Esophagus muscularis mucosa (tissue), 4 donors: Measurements from ENCODE around the gene SLCO1B1. TPM values are rescaled to one million over a fixed set of nuclear protein-coding genes. Genes with fewer than 3 reads are reported as not detected.
"Not testable (repeated sequence)": the region's sequence is repeated elsewhere in the genome, so short reads cannot be mapped to it uniquely, and the experiment has no call there.

Experiments used
- DNase-seq: peaks from one replicate; pipeline ENCODE4 v3.0.0-alpha.2; 2017; ENCODE audit errors: extremely low spot score
- H3K27ac ChIP-seq, 4 donors: fragments of 200-600 bp; sonication (generic); replicated peaks in 1 of 4; 1 replicate in 3 of 4; 2 replicates in 1 of 4; pipeline ENCODE4 v1.5.1; 2016 to 2019; ENCODE audit warnings: mild to moderate bottlenecking in 1 of 4
- H3K27me3 ChIP-seq, 4 donors: fragments of 200-600 bp; sonication (generic); one replicate each; pipeline versions ENCODE4 v1.5.1 to v1.6.0; 2016 to 2019
- H3K36me3 ChIP-seq, 4 donors: fragments of 200-600 bp; sonication (generic); one replicate each; pipeline ENCODE4 v1.5.1; 2016 to 2019
- H3K4me1 ChIP-seq, 4 donors: fragments of 200-600 bp; sonication (generic); one replicate each; pipeline ENCODE4 v1.5.1; 2016 to 2019
- H3K4me3 ChIP-seq, 4 donors: fragments of 200-600 bp; sonication (generic); 1 replicate in 2 of 4; 2 replicates in 2 of 4; pipeline ENCODE4 v1.5.1; 2016 to 2019; ENCODE audit warnings: mild to moderate bottlenecking in 4 of 4, moderate library complexity in 1 of 4
- H3K9me3 ChIP-seq, 4 donors: fragments of 200-600 bp; sonication (generic); 1 replicate in 3 of 4; 2 replicates in 1 of 4; pipeline ENCODE4 v1.5.1; 2016 to 2019
- CTCF ChIP-seq, 3 experiments: fragments of 200-600 bp in 2 of 3; fragments of 450-650 bp in 1 of 3; sonication (generic) in 2 of 3; IDR thresholded peaks; one replicate each; pipeline ENCODE4 v1.5.1; 2017 to 2019; ENCODE audit warnings: antibody characterized with exemption in 3 of 3, mild to moderate bottlenecking in 2 of 3, moderate library complexity in 1 of 3
- EP300 ChIP-seq: sonication (generic); formaldehyde crosslinking; IDR thresholded peaks from one replicate; pipeline ENCODE4 v1.6.1; 2017; ENCODE audit warnings: antibody characterized with exemption
- POLR2A ChIP-seq: fragments of 450-650 bp; IDR thresholded peaks from one replicate; pipeline ENCODE4 v1.6.1; 2017; ENCODE audit warnings: antibody characterized with exemption, moderate library complexity, mild to moderate bottlenecking, low read depth
- POLR2AphosphoS5 ChIP-seq, 2 donors: sonication (generic); formaldehyde crosslinking; IDR thresholded peaks; one replicate each; pipeline ENCODE4 v1.6.1; 2017; ENCODE audit warnings: antibody characterized with exemption in 2 of 2
- WGBS: methylation state at CpG from one replicate; pipeline ENCODE4 v1.1.5; 2018; 5-methylcytosine and 5-hydroxymethylcytosine counted together
- intact Hi-C: fragments of 100-400 bp; cut with DNase I; formaldehyde crosslinking; loops from one replicate; pipeline ENCODE4 v1.15.1; 2023
- total RNA-seq, 4 donors: library from RNA; depleted of rRNA; stranded (reverse); fragments of >200 nt; gene quantifications; one replicate each; pipeline versions ENCODE4 v1.1.0 to v1.2.1, GENCODE V29; 2016

SLCO1B1 gene
- total RNA-seq, 4 donors from 2014 or later, result not detected

GRCh38 chr12:21169878-21170472, 39.0 kb downstream of the SLCO1B1 start:
- TF ChIP-seq EP300 (no peak), POLR2AphosphoS5 (IDR thresholded peaks at IDR 0.05) (no peak), POLR2A (no peak), CTCF (IDR thresholded peaks at IDR 0.05) (peak; percentile 44 to 62 (median 47))
- 39% methylated on average over 3 of the region's 3 CpGs for WGBS
- intact Hi-C loops, result no loop called here
- Histone ChIP-seq H3K4me3 (no peak overlapping the region), H3K27me3 (no peaks in the 10 kb centered on the region), H3K27ac (no peak overlapping the region), H3K9me3 (peaks cover 0 to 3% (median 1%) of the 10 kb centered on the region in 4 donors), H3K36me3 (no peaks in the 10 kb centered on the region), H3K4me1 (no peaks in the 10 kb centered on the region)
- DNase-seq, result no peak

GRCh38 chr12:21172079-21172478, 41.1 kb downstream of the SLCO1B1 start:
- no peaks in the 10 kb centered on the region for H3K27me3 ChIP-seq
- no peak for TF ChIP-seq EP300
- no peak overlapping the region for H3K27ac ChIP-seq
- intact Hi-C loops, result no loop called here
- H3K4me3 ChIP-seq, result no peak overlapping the region
- H3K36me3 ChIP-seq, result no peaks in the 10 kb centered on the region
- 92% methylated on average over 1 of the region's 1 CpG for WGBS
- H3K4me1 ChIP-seq, result no peaks in the 10 kb centered on the region
- peaks cover 0 to 3% (median 1%) of the 10 kb centered on the region in 4 donors for H3K9me3 ChIP-seq
- no peak for DNase-seq

GRCh38 chr12:21183721-21184275, 52.8 kb downstream of the SLCO1B1 start:
- intact Hi-C loops, result no loop called here
- TF ChIP-seq EP300 (no peak), CTCF (IDR thresholded peaks at IDR 0.05) (no peak)
- DNase-seq, result no peak
- H3K27ac ChIP-seq, result no peak overlapping the region
- H3K36me3 ChIP-seq, result no peaks in the 10 kb centered on the region
- no peaks in the 10 kb centered on the region for H3K4me1 ChIP-seq
- H3K9me3 ChIP-seq, result no peaks in the 10 kb centered on the region
- WGBS, result 46% methylated on average over 3 of the region's 3 CpGs
- no peaks in the 10 kb centered on the region for H3K27me3 ChIP-seq
- H3K4me3 ChIP-seq, result no peak overlapping the region

- no peak for TF ChIP-seq POLR2AphosphoS5 (IDR thresholded peaks at IDR 0.05)
- TF ChIP-seq POLR2A, result no peak
- no peak for TF ChIP-seq CTCF (IDR thresholded peaks at IDR 0.05)
- TF ChIP-seq EP300, result no peak
- Histone ChIP-seq H3K36me3 (no peaks in the 10 kb centered on the region), H3K4me3 (no peak overlapping the region), H3K27me3 (no peaks in the 10 kb centered on the region), H3K27ac (no peak overlapping the region), H3K9me3 (peaks cover 0 to 9% (median 4%) of the 10 kb centered on the region in 4 donors), H3K4me1 (no peaks in the 10 kb centered on the region)
- 73% methylated on average over 3 of the region's 3 CpGs for WGBS
- intact Hi-C loops, result no loop called here
- no peak for DNase-seq
Measured at GRCh38 chr12:21190016-21190415, 59.0 kb downstream of the SLCO1B1 start.

GRCh38 chr12:21214433-21214832, 83.4 kb downstream of the SLCO1B1 start:
- 89% methylated on average over 10 of the region's 19 CpGs for WGBS
- H3K27ac ChIP-seq, H3K4me3 ChIP-seq, H3K27me3 ChIP-seq, DNase-seq, H3K4me1 ChIP-seq, H3K9me3 ChIP-seq, intact Hi-C loops, H3K36me3 ChIP-seq: not testable (repeated sequence)

- Histone ChIP-seq H3K27me3 (no peaks in the 10 kb centered on the region), H3K27ac (no peak overlapping the region), H3K4me1 (no peaks in the 10 kb centered on the region), H3K4me3 (no peak overlapping the region), H3K36me3 (no peaks in the 10 kb centered on the region), H3K9me3 (no peaks in the 10 kb centered on the region)
- intact Hi-C loops, result no loop called here
- DNase-seq, result no peak
- TF ChIP-seq POLR2AphosphoS5 (IDR thresholded peaks at IDR 0.05) (no peak), EP300 (no peak), POLR2A (no peak), CTCF (IDR thresholded peaks at IDR 0.05) (no peak)
- WGBS, result 50% methylated on average over 2 of the region's 2 CpGs
Measured at GRCh38 chr12:21219206-21219605, 88.2 kb downstream of the SLCO1B1 start.
